WTC11 (cell line): ENCODE measurements around the gene UAP1L1. TPM values are rescaled to one million over a fixed set of nuclear protein-coding genes. Genes with fewer than 3 reads are reported as not detected.

Experiments
- ATF3 ChIP-seq: sonication (generic); formaldehyde crosslinking; conservative IDR thresholded peaks from 2 replicates; pipeline ENCODE4 v1.8.1; 2022; ENCODE audit warnings: mild to moderate bottlenecking, missing genetic modification reagents
- CREB1 ChIP-seq: sonication (generic); formaldehyde crosslinking; IDR thresholded peaks from 2 replicates; pipeline ENCODE4 v1.8.0; 2023; ENCODE audit warnings: mild to moderate bottlenecking, missing genetic modification reagents
- CTCF ChIP-seq: fragments of 200-600 bp; IDR thresholded peaks from 2 replicates; pipeline ENCODE4 v1.8.0; 2022; ENCODE audit warnings: antibody characterized with exemption
- E2F1 ChIP-seq: sonication (generic); formaldehyde crosslinking; IDR thresholded peaks from 2 replicates; pipeline ENCODE4 v1.8.0; 2022; ENCODE audit warnings: mild to moderate bottlenecking, missing genetic modification reagents
- E2F4 ChIP-seq: sonication (generic); formaldehyde crosslinking; IDR thresholded peaks from 2 replicates; pipeline ENCODE4 v1.8.1; 2022; ENCODE audit warnings: low read depth, mild to moderate bottlenecking, moderate library complexity, missing genetic modification reagents, borderline replicate concordance
- ELF4 ChIP-seq: sonication (generic); formaldehyde crosslinking; IDR thresholded peaks from 2 replicates; pipeline ENCODE4 v1.8.1; 2022; ENCODE audit warnings: low read depth, mild to moderate bottlenecking, moderate library complexity, missing genetic modification reagents
- HMGXB4 ChIP-seq: sonication (generic); formaldehyde crosslinking; IDR thresholded peaks from 2 replicates; pipeline ENCODE4 v1.8.1; 2023; ENCODE audit warnings: mild to moderate bottlenecking, moderate library complexity, missing genetic modification reagents
- IRF2 ChIP-seq: sonication (generic); formaldehyde crosslinking; IDR thresholded peaks from 2 replicates; pipeline ENCODE4 v1.8.0; 2022; ENCODE audit warnings: low read depth, missing genetic modification reagents, borderline replicate concordance
- KAT7 ChIP-seq: sonication (generic); formaldehyde crosslinking; IDR thresholded peaks from 2 replicates; pipeline ENCODE4 v1.8.1; 2023; ENCODE audit warnings: missing genetic modification reagents, mild to moderate bottlenecking, borderline replicate concordance
- MAX ChIP-seq: sonication (generic); formaldehyde crosslinking; IDR thresholded peaks from 2 replicates; pipeline ENCODE4 v1.8.0; 2022; ENCODE audit warnings: mild to moderate bottlenecking, missing genetic modification reagents
- MLX ChIP-seq: sonication (generic); formaldehyde crosslinking; IDR thresholded peaks from 2 replicates; pipeline ENCODE4 v1.8.1; 2023; ENCODE audit warnings: mild to moderate bottlenecking, missing genetic modification reagents, moderate library complexity
- SMAD3 ChIP-seq: sonication (generic); formaldehyde crosslinking; IDR thresholded peaks from 2 replicates; pipeline ENCODE4 v1.8.0; 2022; ENCODE audit warnings: missing genetic modification reagents, mild to moderate bottlenecking, borderline replicate concordance
- SP1 ChIP-seq: sonication (generic); formaldehyde crosslinking; conservative IDR thresholded peaks from 2 replicates; pipeline ENCODE4 v1.8.1; 2022; ENCODE audit warnings: missing genetic modification reagents
- TEAD1 ChIP-seq: sonication (generic); formaldehyde crosslinking; IDR thresholded peaks from 2 replicates; pipeline ENCODE4 v1.8.0; 2022; ENCODE audit warnings: mild to moderate bottlenecking, missing genetic modification reagents
- USF1 ChIP-seq: sonication (generic); formaldehyde crosslinking; IDR thresholded peaks from 2 replicates; pipeline ENCODE4 v1.8.0; 2022; ENCODE audit warnings: mild to moderate bottlenecking, missing genetic modification reagents
- USF2 ChIP-seq: sonication (generic); formaldehyde crosslinking; IDR thresholded peaks from 2 replicates; pipeline ENCODE4 v1.8.1; 2023; ENCODE audit warnings: mild to moderate bottlenecking, missing genetic modification reagents, moderate library complexity
- ZNF219 ChIP-seq: sonication (generic); formaldehyde crosslinking; IDR thresholded peaks from 2 replicates; pipeline ENCODE4 v1.8.0; 2023; ENCODE audit warnings: missing genetic modification reagents, mild to moderate bottlenecking, borderline replicate concordance
- ZNF396 ChIP-seq: fragments of 250-450 bp; sonication (Bioruptor Pico); IDR thresholded peaks from 2 replicates; pipeline ENCODE4 v1.8.0; 2021; ENCODE audit warnings: mild to moderate bottlenecking, moderate library complexity, borderline replicate concordance
- ZNF532 ChIP-seq: fragments of 250-450 bp; sonication (Bioruptor Pico); IDR thresholded peaks from 2 replicates; pipeline ENCODE4 v1.9.0; 2021; ENCODE audit warnings: mild to moderate bottlenecking, borderline replicate concordance
- total RNA-seq: library from RNA; stranded (reverse); gene quantifications from 3 replicates; pipeline ENCODE4 v1.2.3, GENCODE V29; 2021

UAP1L1 gene
- total RNA-seq, 1 experiment from 2014 or later: 17.7 TPM

- 0 out of 2 replicates have a peak, but pooled peaks have one; percentile 62 for TF ChIP-seq MLX (CRISPR knock-in tag)
- no peak for TF ChIP-seq ZNF396 (CRISPR knock-in tag)
- TF ChIP-seq TEAD1: peak; percentile 55; the same call in 1 of the 2 replicates
- no peak for TF ChIP-seq ZNF532
- 0 out of 2 replicates have a peak, but pooled peaks have one; percentile 59 for TF ChIP-seq KAT7
- TF ChIP-seq CREB1 (CRISPR knock-in tag): peak; percentile 42; the same call in 1 of the 2 replicates
- TF ChIP-seq USF1 (CRISPR knock-in tag): peak; percentile 68
- TF ChIP-seq IRF2 (CRISPR knock-in tag): no peak
- peak; percentile 18; the same call in 1 of the 2 replicates for TF ChIP-seq SP1
- TF ChIP-seq CTCF: peak; percentile 83
- TF ChIP-seq E2F1: peak; percentile 66; the same call in 1 of the 2 replicates
- peak; percentile 88 for TF ChIP-seq SMAD3 (CRISPR knock-in tag)
- TF ChIP-seq ATF3 (CRISPR knock-in tag): no peak
- TF ChIP-seq MAX (CRISPR knock-in tag): peak; percentile 70
- peak; percentile 82 for TF ChIP-seq HMGXB4 (CRISPR knock-in tag)
- TF ChIP-seq E2F4 (CRISPR knock-in tag): no peak
- TF ChIP-seq USF2 (CRISPR knock-in tag): no peak
- peak; percentile 79; the same call in 1 of the 2 replicates for TF ChIP-seq ZNF219 (CRISPR knock-in tag)
- 0 out of 2 replicates have a peak, but pooled peaks have one; percentile 4 for TF ChIP-seq ELF4 (CRISPR knock-in tag)
Measured at GRCh38 chr9:137046088-137046787, 31.1 kb upstream of the UAP1L1 start, which contains the start of gene NPDC1 (continued).
